Measurements from ENCODE around the gene SENP3.

Gene SENP3

GRCh38 chr17:7557147-7557764 lies 4.5 kb upstream of the SENP3 start:
- no peak for TF ChIP-seq CTCF (IDR thresholded peaks at IDR 0.05; ENCODE audit: insufficient read depth, low read length, poor library complexity, severe bottlenecking)
- Histone ChIP-seq H3K36me3 (ENCODE audit: control insufficient read depth, insufficient read depth, low read length) (no peaks in the 10 kb centered on the region), H3K27me3 (replicated peaks; ENCODE audit: control insufficient read depth, insufficient read depth, low read length) (no peaks in the 10 kb centered on the region), H3K4me3 (replicated peaks; ENCODE audit: low read depth, low read length) (no peak overlapping the region)
- DNase-seq (ENCODE audit: extremely low read depth, insufficient read length): no peak

DNA sequence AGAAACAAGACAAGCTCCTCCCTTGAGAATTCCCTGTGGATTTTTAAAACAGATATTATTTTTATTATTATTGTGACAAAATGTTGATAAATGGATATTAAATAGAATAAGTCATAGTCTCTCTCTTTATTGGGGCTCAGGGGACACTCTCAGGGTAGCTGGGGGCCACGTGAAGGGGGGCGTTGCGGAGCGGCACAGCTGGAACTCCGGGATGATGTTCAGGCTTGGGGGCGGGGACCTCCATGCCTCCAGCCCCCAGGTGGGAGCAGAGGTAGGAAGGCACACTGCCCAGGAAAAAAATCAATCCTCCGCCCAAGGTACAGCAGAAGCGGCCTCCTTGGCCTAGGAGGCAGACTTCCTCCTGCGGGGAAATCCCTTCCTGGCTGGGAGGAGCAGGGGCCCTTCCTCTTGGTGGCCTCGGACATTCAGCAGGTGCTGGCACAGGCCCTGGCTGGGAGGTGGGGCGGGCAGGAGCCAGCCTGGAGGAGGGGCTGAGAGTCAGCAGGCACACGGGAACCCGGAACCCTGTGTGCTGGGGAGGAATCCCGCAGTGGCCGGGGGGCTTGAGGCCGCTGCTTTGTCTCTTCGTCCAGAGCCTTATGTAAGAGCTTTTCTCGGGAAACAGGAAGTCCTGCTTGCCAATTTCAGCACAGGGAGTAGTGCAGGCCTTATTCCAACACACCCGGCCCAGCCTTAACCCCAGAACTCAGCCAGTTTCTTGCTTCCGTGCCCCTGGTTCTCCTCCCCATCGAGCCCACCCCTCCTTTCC lies 3.8 kb upstream of the SENP3 start:
- no peak for TF ChIP-seq CTCF (IDR thresholded peaks at IDR 0.05; ENCODE audit: insufficient read depth, low read length, poor library complexity, severe bottlenecking)
- peak; percentile 73 for DNase-seq (ENCODE audit: extremely low read depth, insufficient read length)
- Histone ChIP-seq H3K4me3 (replicated peaks; ENCODE audit: low read depth, low read length) (peak overlapping the region; percentile 41), H3K36me3 (ENCODE audit: control insufficient read depth, insufficient read depth, low read length) (no peaks in the 10 kb centered on the region), H3K27me3 (replicated peaks; ENCODE audit: control insufficient read depth, insufficient read depth, low read length) (no peaks in the 10 kb centered on the region)

DNA sequence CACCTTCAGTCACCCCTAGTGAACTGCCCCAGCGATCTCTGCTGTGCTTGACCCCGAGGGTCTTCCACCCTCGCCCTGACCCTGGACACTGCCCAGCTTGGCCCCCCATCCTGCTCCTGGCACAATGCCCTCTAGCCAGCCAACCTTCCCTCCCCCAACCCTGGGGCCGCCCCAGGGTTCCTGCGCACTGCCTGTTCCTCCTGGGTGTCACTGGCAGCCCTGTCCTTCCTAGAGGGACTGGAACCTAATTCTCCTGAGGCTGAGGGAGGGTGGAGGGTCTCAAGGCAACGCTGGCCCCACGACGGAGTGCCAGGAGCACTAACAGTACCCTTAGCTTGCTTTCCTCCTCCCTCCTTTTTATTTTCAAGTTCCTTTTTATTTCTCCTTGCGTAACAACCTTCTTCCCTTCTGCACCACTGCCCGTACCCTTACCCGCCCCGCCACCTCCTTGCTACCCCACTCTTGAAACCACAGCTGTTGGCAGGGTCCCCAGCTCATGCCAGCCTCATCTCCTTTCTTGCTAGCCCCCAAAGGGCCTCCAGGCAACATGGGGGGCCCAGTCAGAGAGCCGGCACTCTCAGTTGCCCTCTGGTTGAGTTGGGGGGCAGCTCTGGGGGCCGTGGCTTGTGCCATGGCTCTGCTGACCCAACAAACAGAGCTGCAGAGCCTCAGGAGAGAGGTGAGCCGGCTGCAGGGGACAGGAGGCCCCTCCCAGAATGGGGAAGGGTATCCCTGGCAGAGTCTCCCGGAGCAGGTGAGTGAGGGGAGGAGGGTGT lies 3.0 kb upstream of the SENP3 start, which contains the start of gene TNFSF13:
Gene TNFSF13, plus strand, starts transcription at position 207 of the 776 bp plus-strand sequence. Its CDS starts 290 bp downstream, at position 497.
- Histone ChIP-seq H3K36me3 (ENCODE audit: control insufficient read depth, insufficient read depth, low read length) (no peaks in the 10 kb centered on the region; the same call in none of the 2 replicates), H3K4me3 (replicated peaks; ENCODE audit: low read depth, low read length) (peak within 1 kb of the TSS; percentile 41), H3K27me3 (replicated peaks; ENCODE audit: control insufficient read depth, insufficient read depth, low read length) (no peaks in the 10 kb centered on the region)
- no peak for DNase-seq (ENCODE audit: extremely low read depth, insufficient read length)
- no peak for TF ChIP-seq CTCF (IDR thresholded peaks at IDR 0.05; ENCODE audit: insufficient read depth, low read length, poor library complexity, severe bottlenecking)

DNA sequence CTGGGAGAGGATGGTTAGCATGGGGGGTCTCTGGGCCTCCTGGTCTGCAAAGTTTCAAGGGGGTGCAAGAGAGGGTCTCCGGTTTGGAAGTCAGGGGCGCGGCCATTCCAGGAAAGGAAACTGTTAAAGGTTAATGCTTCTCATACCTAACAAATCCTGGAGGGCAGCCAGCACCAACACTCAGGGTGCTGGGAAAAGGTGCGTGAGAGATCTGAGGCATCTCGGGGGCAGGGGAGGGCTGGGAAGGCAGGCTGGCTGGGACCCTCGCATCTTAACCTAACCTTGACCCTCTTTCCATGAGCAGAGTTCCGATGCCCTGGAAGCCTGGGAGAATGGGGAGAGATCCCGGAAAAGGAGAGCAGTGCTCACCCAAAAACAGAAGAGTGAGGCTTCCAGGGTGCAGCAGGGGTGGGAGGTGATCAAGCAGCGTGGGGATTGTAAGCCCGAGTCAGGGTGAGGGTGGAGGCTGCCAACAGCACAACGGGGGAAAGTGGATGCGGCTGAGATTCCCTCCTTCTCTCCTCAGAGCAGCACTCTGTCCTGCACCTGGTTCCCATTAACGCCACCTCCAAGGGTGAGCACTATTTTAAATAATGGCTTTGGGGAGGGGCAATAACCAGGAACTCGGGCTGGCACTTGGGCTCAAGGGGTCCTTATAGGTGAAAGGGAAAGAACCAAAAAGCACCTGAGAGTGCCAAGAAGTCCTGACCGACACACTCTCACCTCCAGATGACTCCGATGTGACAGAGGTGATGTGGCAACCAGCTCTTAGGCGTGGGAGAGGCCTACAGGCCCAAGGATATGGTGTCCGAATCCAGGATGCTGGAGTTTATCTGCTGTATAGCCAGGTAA lies 2.2 kb upstream of the SENP3 start:
- H3K36me3 ChIP-seq (ENCODE audit: control insufficient read depth, insufficient read depth, low read length): peaks cover 4% of the 10 kb centered on the region
- TF ChIP-seq CTCF (IDR thresholded peaks at IDR 0.05; ENCODE audit: insufficient read depth, low read length, poor library complexity, severe bottlenecking): no peak
- no peak overlapping the region for H3K4me3 ChIP-seq (replicated peaks; ENCODE audit: low read depth, low read length)
- H3K27me3 ChIP-seq (replicated peaks; ENCODE audit: control insufficient read depth, insufficient read depth, low read length): no peaks in the 10 kb centered on the region
- DNase-seq (ENCODE audit: extremely low read depth, insufficient read length): no peak
